Neural cell (in vitro differentiated cells): ENCODE results near the gene SNX15.

Experiments used
- EZH2 ChIP-seq: fragments of 200-600, 300-800 bp; shearing (Covaris generic), sonication (generic); IDR thresholded peaks from 2 replicates; pipeline ENCODE4 v1.6.1; 2014; ENCODE audit warnings: antibody characterized with exemption, low read length, borderline replicate concordance, mild to moderate bottlenecking; ENCODE audit not compliant: insufficient read depth, poor library complexity, severe bottlenecking
- MXI1 ChIP-seq: fragments of 450-650 bp; conservative IDR thresholded peaks from 2 replicates; pipeline ENCODE4 v1.6.1; 2014; ENCODE audit warnings: antibody characterized with exemption, mild to moderate bottlenecking; ENCODE audit not compliant: poor library complexity, severe bottlenecking
- POLR2AphosphoS5 ChIP-seq: IDR thresholded peaks from 2 replicates; pipeline ENCODE4 v1.6.1; 2012
- RAD21 ChIP-seq: fragments of 450-650 bp; conservative IDR thresholded peaks from 2 replicates; pipeline ENCODE4 v1.6.1; 2014; ENCODE audit warnings: antibody characterized with exemption, mild to moderate bottlenecking, moderate library complexity
- TAF1 ChIP-seq: IDR thresholded peaks from 2 replicates; pipeline ENCODE4 v1.6.1; 2012; ENCODE audit warnings: low read depth
- TF ChIP-seq, protein P1 (sequence below): fragments of 450-650 bp; IDR thresholded peaks from 2 replicates; pipeline ENCODE4 v1.5.1; 2014; ENCODE audit warnings: antibody characterized with exemption, mild to moderate bottlenecking, moderate library complexity; ENCODE audit not compliant: poor library complexity, severe bottlenecking

DNA sequence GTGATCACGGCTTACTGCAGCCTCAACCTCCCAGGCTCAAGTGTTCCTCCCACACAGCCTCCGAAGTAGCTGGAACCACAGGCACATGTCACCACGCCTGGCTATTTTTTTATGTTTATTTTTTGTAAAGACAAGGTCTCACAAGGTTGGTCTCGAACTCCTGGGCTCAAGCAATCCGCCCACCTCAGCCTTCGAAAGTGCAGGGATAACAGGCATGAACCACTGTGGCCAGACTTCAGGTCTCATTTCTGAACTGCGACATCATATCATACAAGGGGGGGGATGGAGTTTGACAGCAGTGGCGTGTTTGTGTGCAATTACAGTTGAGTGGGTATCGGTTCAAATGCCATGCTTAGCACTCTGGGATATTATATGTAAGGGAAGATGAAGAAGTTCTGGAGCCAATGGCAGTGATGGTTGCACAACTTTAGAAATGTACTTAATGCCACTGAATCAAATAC lies 24.2 kb downstream of the SNX15 start:
- TF ChIP-seq EZH2: no peak
- TF ChIP-seq, protein P1, sequence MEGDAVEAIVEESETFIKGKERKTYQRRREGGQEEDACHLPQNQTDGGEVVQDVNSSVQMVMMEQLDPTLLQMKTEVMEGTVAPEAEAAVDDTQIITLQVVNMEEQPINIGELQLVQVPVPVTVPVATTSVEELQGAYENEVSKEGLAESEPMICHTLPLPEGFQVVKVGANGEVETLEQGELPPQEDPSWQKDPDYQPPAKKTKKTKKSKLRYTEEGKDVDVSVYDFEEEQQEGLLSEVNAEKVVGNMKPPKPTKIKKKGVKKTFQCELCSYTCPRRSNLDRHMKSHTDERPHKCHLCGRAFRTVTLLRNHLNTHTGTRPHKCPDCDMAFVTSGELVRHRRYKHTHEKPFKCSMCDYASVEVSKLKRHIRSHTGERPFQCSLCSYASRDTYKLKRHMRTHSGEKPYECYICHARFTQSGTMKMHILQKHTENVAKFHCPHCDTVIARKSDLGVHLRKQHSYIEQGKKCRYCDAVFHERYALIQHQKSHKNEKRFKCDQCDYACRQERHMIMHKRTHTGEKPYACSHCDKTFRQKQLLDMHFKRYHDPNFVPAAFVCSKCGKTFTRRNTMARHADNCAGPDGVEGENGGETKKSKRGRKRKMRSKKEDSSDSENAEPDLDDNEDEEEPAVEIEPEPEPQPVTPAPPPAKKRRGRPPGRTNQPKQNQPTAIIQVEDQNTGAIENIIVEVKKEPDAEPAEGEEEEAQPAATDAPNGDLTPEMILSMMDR: no peak
- no peak for TF ChIP-seq POLR2AphosphoS5
- TF ChIP-seq MXI1: no peak
- TF ChIP-seq RAD21: no peak
- TF ChIP-seq TAF1: no peak
